Common myeloid progenitor, CD34-positive (primary cell): ENCODE data around the gene ABCA7.

Experiments
- CTCF ChIA-PET: fragments of 350-600 bp; sonication (Branson Sonifier 250); formaldehyde crosslinking; loops from one replicate; lab custom pipeline; 2021; ENCODE audit warnings: antibody characterized with exemption; lab: Charles Lee
- POLR2A ChIA-PET: fragments of 350-600 bp; sonication (Branson Sonifier 250); formaldehyde crosslinking; loops from one replicate; lab custom pipeline; 2021; ENCODE audit warnings: antibody characterized with exemption; lab: Charles Lee
- DNase-seq, 3 donors: peaks; one replicate each; pipeline versions ENCODE4 v3.0.0 to v3.0.0-alpha.2; 2013
- H3K27ac ChIP-seq, 2 experiments: 1 replicate in 1 of 2; 2 replicates in 1 of 2; pipeline ENCODE4 v1.7.0; 2013; ENCODE audit warnings: inconsistent platforms in 2 of 2, low read length in 2 of 2, mild to moderate bottlenecking in 2 of 2, low read depth in 1 of 2, moderate library complexity in 1 of 2; ENCODE audit not compliant: severe bottlenecking in 2 of 2, insufficient read depth in 1 of 2, poor library complexity in 1 of 2
- H3K27me3 ChIP-seq, 5 experiments: replicated peaks in 2 of 5; 1 replicate in 3 of 5; 2 replicates in 2 of 5; pipeline versions ENCODE4 v1.6.1 to v1.7.0; 2013; ENCODE audit warnings: low read length in 4 of 5, mild to moderate bottlenecking in 2 of 5, moderate library complexity in 2 of 5, inconsistent platforms in 1 of 5; ENCODE audit not compliant: insufficient read depth in 5 of 5, control insufficient read depth in 4 of 5
- H3K36me3 ChIP-seq, 4 experiments: 1 replicate in 2 of 4; 2 replicates in 2 of 4; pipeline versions ENCODE4 v1.6.1 to v1.7.0; 2013; ENCODE audit warnings: low read length in 3 of 4, control low read depth in 1 of 4, mild to moderate bottlenecking in 1 of 4; ENCODE audit not compliant: control insufficient read depth in 4 of 4, insufficient read depth in 4 of 4
- H3K4me1 ChIP-seq, 4 experiments: 1 replicate in 3 of 4; 2 replicates in 1 of 4; pipeline versions ENCODE4 v1.6.1 to v1.7.1; 2013; ENCODE audit warnings: low read length in 3 of 4, mild to moderate bottlenecking in 3 of 4, control low read depth in 1 of 4, inconsistent platforms in 1 of 4, moderate library complexity in 1 of 4; ENCODE audit not compliant: control insufficient read depth in 4 of 4, insufficient read depth in 4 of 4; ENCODE audit errors: control extremely low read depth in 1 of 4
- H3K4me3 ChIP-seq, 7 experiments: 1 replicate in 4 of 7; 2 replicates in 3 of 7; pipeline versions ENCODE4 v1.5.1 to v1.7.0; 2013; ENCODE audit warnings: mild to moderate bottlenecking in 7 of 7, low read length in 6 of 7, moderate library complexity in 6 of 7, inconsistent platforms in 2 of 7, low read depth in 2 of 7, control low read depth in 1 of 7; ENCODE audit not compliant: insufficient read depth in 4 of 7, control insufficient read depth in 1 of 7; ENCODE audit errors: extremely low read depth in 1 of 7
- H3K9me3 ChIP-seq, 5 experiments: 1 replicate in 4 of 5; 2 replicates in 1 of 5; pipeline versions ENCODE4 v1.6.1 to v1.7.1; 2013; ENCODE audit warnings: low read length in 4 of 5, mild to moderate bottlenecking in 2 of 5, inconsistent platforms in 1 of 5, low read depth in 1 of 5, moderate library complexity in 1 of 5; ENCODE audit not compliant: control insufficient read depth in 4 of 5, insufficient read depth in 2 of 5; ENCODE audit errors: control extremely low read depth in 1 of 5
- WGBS: methylation state at CpG from one replicate; pipeline ENCODE4 v1.1.5; 2013; ENCODE audit not compliant: insufficient coverage; 5-methylcytosine and 5-hydroxymethylcytosine counted together

The ABCA7 gene

GRCh38 chr19:1057176-1057855 is 17.4 kb downstream of the ABCA7 start:
- POLR2A ChIA-PET: interaction anchor here (0.6 to 1.6 kb wide), 2 partner anchors 20 to 36 kb away, joined by 3 read pairs; partner anchors contain the start of genes RNU6-2 and TMEM259
- Histone ChIP-seq H3K4me1 (no peaks in the 10 kb centered on the region), H3K27ac (no peak overlapping the region), H3K9me3 (peaks cover 0 to 40% (median 36%) of the 10 kb centered on the region in 5 experiments), H3K27me3 (no peaks in the 10 kb centered on the region), H3K36me3 (peaks cover 0 to 43% (median 28%) of the 10 kb centered on the region in 4 experiments), H3K4me3 (no peak overlapping the region)
- peak; percentile 75 to 83 (median 82) for DNase-seq
- CTCF ChIA-PET: interaction anchor here (1.0 to 1.7 kb wide), 3 partner anchors 8 to 16 kb away, joined by 3 to 11 read pairs (median 3); partner anchors contain the start of gene ARHGAP45
- WGBS: 50% methylated on average over 2 of the region's 3 CpGs

- POLR2A ChIA-PET: no interaction called here
- 100% methylated on average over 5 of the region's 5 CpGs for WGBS
- no peak overlapping the region for H3K27ac ChIP-seq
- H3K36me3 ChIP-seq: peaks cover 0 to 43% (median 28%) of the 10 kb centered on the region in 4 experiments
- H3K27me3 ChIP-seq: no peaks in the 10 kb centered on the region
- H3K4me1 ChIP-seq: no peaks in the 10 kb centered on the region
- CTCF ChIA-PET: interaction anchor here (1.5 kb wide), 1 partner anchor 18 kb away, joined by 4 read pairs; no protein-coding TSS in a partner anchor
- no peak overlapping the region for H3K4me3 ChIP-seq
- DNase-seq: no peak
- H3K9me3 ChIP-seq: peaks cover 0 to 40% (median 36%) of the 10 kb centered on the region in 5 experiments
Measured at GRCh38 chr19:1058112-1058511, 18.2 kb downstream of the ABCA7 start.

GRCh38 chr19:1060689-1061088 is 20.8 kb downstream of the ABCA7 start:
- 93% methylated on average over 5 of the region's 5 CpGs for WGBS
- H3K4me1 ChIP-seq: peaks cover 0 to 14% (median 10%) of the 10 kb centered on the region in 4 experiments
- no peak overlapping the region for H3K4me3 ChIP-seq
- peaks cover 0 to 30% (median 22%) of the 10 kb centered on the region in 4 experiments for H3K36me3 ChIP-seq
- POLR2A ChIA-PET: no interaction called here
- no peak overlapping the region for H3K27ac ChIP-seq
- H3K9me3 ChIP-seq: peaks cover 0 to 38% (median 32%) of the 10 kb centered on the region in 5 experiments
- CTCF ChIA-PET: interaction anchor here (0.6 to 0.7 kb wide), 3 partner anchors 60 to 197 kb away, joined by 3 read pairs; partner anchors contain the start of gene GRIN3B
- no peak for DNase-seq
- H3K27me3 ChIP-seq: no peaks in the 10 kb centered on the region

- peaks cover 0 to 18% (median 10%) of the 10 kb centered on the region in 4 experiments for H3K36me3 ChIP-seq
- no peaks in the 10 kb centered on the region for H3K27me3 ChIP-seq
- H3K4me3 ChIP-seq: no peak overlapping the region
- no peak overlapping the region for H3K27ac ChIP-seq
- H3K4me1 ChIP-seq: peaks cover 0 to 27% (median 21%) of the 10 kb centered on the region in 4 experiments
- 98% methylated on average over 20 of the region's 20 CpGs for WGBS
- ChIA-PET CTCF (no interaction called here), POLR2A (no interaction called here)
- no peak for DNase-seq
- H3K9me3 ChIP-seq: peaks cover 0 to 26% (median 19%) of the 10 kb centered on the region in 5 experiments
Measured at GRCh38 chr19:1061987-1062386, 22.1 kb downstream of the ABCA7 start.

GRCh38 chr19:1062387-1063029 is 22.6 kb downstream of the ABCA7 start:
- peaks cover 0 to 16% (median 8%) of the 10 kb centered on the region in 4 experiments for H3K36me3 ChIP-seq
- no peak overlapping the region for H3K4me3 ChIP-seq
- WGBS: 97% methylated on average over 14 of the region's 17 CpGs
- peaks cover 0 to 21% (median 14%) of the 10 kb centered on the region in 5 experiments for H3K9me3 ChIP-seq
- no peak for DNase-seq
- ChIA-PET CTCF (no interaction called here), POLR2A (no interaction called here)
- no peaks in the 10 kb centered on the region for H3K27me3 ChIP-seq
- no peak overlapping the region for H3K27ac ChIP-seq
- peaks cover 0 to 31% (median 22%) of the 10 kb centered on the region in 4 experiments for H3K4me1 ChIP-seq

- H3K27me3 ChIP-seq: no peaks in the 10 kb centered on the region
- WGBS: 90% methylated on average over 18 of the region's 37 CpGs
- POLR2A ChIA-PET: no interaction called here
- H3K4me1 ChIP-seq: peaks cover 0 to 34% (median 27%) of the 10 kb centered on the region in 4 experiments
- H3K36me3 ChIP-seq: peaks cover 0 to 10% (median 7%) of the 10 kb centered on the region in 4 experiments
- DNase-seq: peak; percentile 61 to 72 (median 67)
- no peak overlapping the region for H3K4me3 ChIP-seq
- peaks cover 0 to 13% (median 7%) of the 10 kb centered on the region in 5 experiments for H3K9me3 ChIP-seq
- CTCF ChIA-PET: interaction anchor here (0.6 to 3.8 kb wide), 5 partner anchors 10 to 50 kb away, joined by 3 to 18 read pairs (median 4); partner anchors contain the start of gene ABCA7
- no peak overlapping the region for H3K27ac ChIP-seq
Measured at GRCh38 chr19:1063030-1063908, 23.4 kb downstream of the ABCA7 start.
